DND-41 (cell line): Measurements from ENCODE around the gene MYO16.

Experiments used
- ATAC-seq: fragments of 200-7000 bp; cut with Tn5 transposase; 3 replicates; pipeline ENCODE4 v1.9.1; 2021; ENCODE audit warnings: low read depth; ENCODE audit not compliant: insufficient read depth
- DNase-seq: peaks from one replicate; pipeline ENCODE4 v3.0.0-alpha.2; 2020
- H2AFZ ChIP-seq: 2 replicates; pipeline ENCODE4 v1.6.0; 2012; ENCODE audit warnings: low read depth, low read length
- H3K27ac ChIP-seq: 2 replicates; pipeline ENCODE4 v1.5.1; 2012; ENCODE audit warnings: low read length, inconsistent platforms
- H3K27me3 ChIP-seq: fragments of 200-600 bp; sonication (generic); 2 replicates; pipeline ENCODE4 v1.6.0; 2012; ENCODE audit warnings: low read length, mild to moderate bottlenecking, inconsistent platforms; ENCODE audit not compliant: insufficient read depth, poor library complexity
- H3K36me3 ChIP-seq: 2 replicates; pipeline ENCODE4 v1.5.1; 2012; ENCODE audit warnings: low read length, inconsistent platforms; ENCODE audit not compliant: insufficient read depth
- H3K4me1 ChIP-seq: 2 replicates; pipeline ENCODE4 v1.5.1; 2012; ENCODE audit warnings: mild to moderate bottlenecking, low read length; ENCODE audit not compliant: insufficient read depth
- H3K4me2 ChIP-seq: 2 replicates; pipeline ENCODE4 v1.6.0; 2012; ENCODE audit warnings: mild to moderate bottlenecking, moderate library complexity, low read length, inconsistent platforms; ENCODE audit not compliant: insufficient read depth
- H3K4me3 ChIP-seq, 2 experiments: fragments of 200-600 bp in 1 of 2; shearing (Covaris generic) in 1 of 2; 2 replicates each; pipeline ENCODE4 v1.5.1; 2012 to 2016; ENCODE audit warnings: inconsistent platforms in 2 of 2, low read length in 2 of 2, mild to moderate bottlenecking in 2 of 2, low read depth in 1 of 2, moderate library complexity in 1 of 2
- H3K79me2 ChIP-seq: 2 replicates; pipeline ENCODE4 v1.6.0; 2012; ENCODE audit warnings: low read length, inconsistent platforms; ENCODE audit not compliant: insufficient read depth
- H3K9ac ChIP-seq: 2 replicates; pipeline ENCODE4 v1.6.0; 2012; ENCODE audit warnings: low read depth, mild to moderate bottlenecking, inconsistent platforms, low read length, moderate library complexity
- H3K9me3 ChIP-seq: 2 replicates; pipeline ENCODE4 v1.5.1; 2012; ENCODE audit warnings: low read length, moderate library complexity, mild to moderate bottlenecking, inconsistent platforms; ENCODE audit not compliant: insufficient read depth, severe bottlenecking
- H4K20me1 ChIP-seq: 2 replicates; pipeline ENCODE4 v1.6.0; 2012; ENCODE audit warnings: low read length; ENCODE audit not compliant: insufficient read depth
- EZH2 ChIP-seq: IDR thresholded peaks from 3 replicates; pipeline ENCODE4 v1.6.1; 2012; ENCODE audit warnings: borderline replicate concordance, low read depth, mild to moderate bottlenecking, moderate library complexity, low read length, inconsistent platforms; ENCODE audit not compliant: severe bottlenecking
- TF ChIP-seq, protein P1 (sequence below): IDR thresholded peaks from 2 replicates; pipeline ENCODE4 v1.5.1; 2012; ENCODE audit warnings: borderline replicate concordance, low read length, moderate library complexity, mild to moderate bottlenecking; ENCODE audit not compliant: poor library complexity, severe bottlenecking; ENCODE audit errors: extremely low read depth

Gene MYO16

DNA sequence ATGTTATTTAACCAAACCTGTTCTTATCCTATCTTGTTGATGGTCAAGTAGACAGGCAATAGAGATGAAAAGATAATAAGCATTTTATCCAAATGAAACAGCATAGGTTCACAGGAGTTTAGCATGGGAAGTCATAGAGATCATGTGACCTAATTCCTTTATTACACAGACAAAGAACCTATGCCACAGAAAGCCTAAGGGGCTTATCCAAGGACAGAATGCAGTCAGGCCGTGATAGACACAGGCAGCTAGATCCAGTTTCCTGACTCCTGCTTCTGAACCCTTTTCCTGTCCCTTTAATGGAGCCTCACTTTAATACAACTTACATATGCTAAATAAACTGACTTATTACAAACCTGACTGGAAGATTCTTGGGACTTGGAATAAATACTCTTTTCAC lies 624.9 kb downstream of the MYO16 start:
- H3K4me2 ChIP-seq = no peak overlapping the region
- H2AFZ ChIP-seq = no peak overlapping the region

DNA sequence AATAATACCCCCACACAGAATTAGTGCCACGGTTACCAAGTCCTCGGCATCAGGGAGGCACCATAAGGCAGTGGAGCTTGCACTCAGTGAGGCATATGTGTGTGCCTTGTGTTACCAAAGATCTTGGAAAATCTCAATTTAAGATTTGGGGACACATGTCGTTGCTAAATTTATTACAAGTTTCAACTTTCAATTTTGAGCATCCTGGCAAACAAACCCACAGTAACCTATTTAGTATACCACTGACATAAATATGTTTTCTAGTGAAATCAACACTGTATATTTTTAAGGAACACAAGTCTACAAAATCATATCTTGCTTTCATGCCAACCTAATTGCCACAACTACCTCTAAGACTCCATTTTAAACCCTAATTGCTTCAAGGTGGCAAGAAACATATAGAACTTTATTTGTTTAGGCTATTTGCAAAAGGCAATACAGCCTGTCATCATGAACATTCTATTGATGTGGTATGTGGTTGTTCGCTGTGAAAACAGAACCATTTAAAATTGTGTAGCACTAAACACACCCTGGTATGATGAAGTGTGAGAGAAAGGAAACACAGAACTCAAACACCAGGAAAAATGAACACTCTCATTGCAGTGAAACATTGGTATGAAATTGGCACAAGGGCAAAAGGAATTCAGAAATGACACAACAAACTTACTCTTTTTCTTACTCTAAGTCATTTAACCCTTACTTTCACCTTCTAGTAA lies 625.9 kb downstream of the MYO16 start:
- no peak for DNase-seq
- H3K79me2 ChIP-seq = no peaks in the 10 kb centered on the region

More for the DNA sequence above, 624.9 kb downstream of the MYO16 start:
- no peaks in the 10 kb centered on the region for H3K27me3 ChIP-seq
- no peak for TF ChIP-seq EZH2
- TF ChIP-seq, protein P1, sequence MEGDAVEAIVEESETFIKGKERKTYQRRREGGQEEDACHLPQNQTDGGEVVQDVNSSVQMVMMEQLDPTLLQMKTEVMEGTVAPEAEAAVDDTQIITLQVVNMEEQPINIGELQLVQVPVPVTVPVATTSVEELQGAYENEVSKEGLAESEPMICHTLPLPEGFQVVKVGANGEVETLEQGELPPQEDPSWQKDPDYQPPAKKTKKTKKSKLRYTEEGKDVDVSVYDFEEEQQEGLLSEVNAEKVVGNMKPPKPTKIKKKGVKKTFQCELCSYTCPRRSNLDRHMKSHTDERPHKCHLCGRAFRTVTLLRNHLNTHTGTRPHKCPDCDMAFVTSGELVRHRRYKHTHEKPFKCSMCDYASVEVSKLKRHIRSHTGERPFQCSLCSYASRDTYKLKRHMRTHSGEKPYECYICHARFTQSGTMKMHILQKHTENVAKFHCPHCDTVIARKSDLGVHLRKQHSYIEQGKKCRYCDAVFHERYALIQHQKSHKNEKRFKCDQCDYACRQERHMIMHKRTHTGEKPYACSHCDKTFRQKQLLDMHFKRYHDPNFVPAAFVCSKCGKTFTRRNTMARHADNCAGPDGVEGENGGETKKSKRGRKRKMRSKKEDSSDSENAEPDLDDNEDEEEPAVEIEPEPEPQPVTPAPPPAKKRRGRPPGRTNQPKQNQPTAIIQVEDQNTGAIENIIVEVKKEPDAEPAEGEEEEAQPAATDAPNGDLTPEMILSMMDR = no peak
- H3K36me3 ChIP-seq = no peaks in the 10 kb centered on the region
- H3K79me2 ChIP-seq = no peaks in the 10 kb centered on the region
- H3K9me3 ChIP-seq = no peaks in the 10 kb centered on the region
- ATAC-seq (no peak), DNase-seq (no peak)
- no peak overlapping the region for H3K4me3 ChIP-seq
- H3K27ac ChIP-seq = no peak overlapping the region
- no peak overlapping the region for H3K9ac ChIP-seq
- no peaks in the 10 kb centered on the region for H4K20me1 ChIP-seq
- peaks cover 8% of the 10 kb centered on the region for H3K4me1 ChIP-seq

DNA sequence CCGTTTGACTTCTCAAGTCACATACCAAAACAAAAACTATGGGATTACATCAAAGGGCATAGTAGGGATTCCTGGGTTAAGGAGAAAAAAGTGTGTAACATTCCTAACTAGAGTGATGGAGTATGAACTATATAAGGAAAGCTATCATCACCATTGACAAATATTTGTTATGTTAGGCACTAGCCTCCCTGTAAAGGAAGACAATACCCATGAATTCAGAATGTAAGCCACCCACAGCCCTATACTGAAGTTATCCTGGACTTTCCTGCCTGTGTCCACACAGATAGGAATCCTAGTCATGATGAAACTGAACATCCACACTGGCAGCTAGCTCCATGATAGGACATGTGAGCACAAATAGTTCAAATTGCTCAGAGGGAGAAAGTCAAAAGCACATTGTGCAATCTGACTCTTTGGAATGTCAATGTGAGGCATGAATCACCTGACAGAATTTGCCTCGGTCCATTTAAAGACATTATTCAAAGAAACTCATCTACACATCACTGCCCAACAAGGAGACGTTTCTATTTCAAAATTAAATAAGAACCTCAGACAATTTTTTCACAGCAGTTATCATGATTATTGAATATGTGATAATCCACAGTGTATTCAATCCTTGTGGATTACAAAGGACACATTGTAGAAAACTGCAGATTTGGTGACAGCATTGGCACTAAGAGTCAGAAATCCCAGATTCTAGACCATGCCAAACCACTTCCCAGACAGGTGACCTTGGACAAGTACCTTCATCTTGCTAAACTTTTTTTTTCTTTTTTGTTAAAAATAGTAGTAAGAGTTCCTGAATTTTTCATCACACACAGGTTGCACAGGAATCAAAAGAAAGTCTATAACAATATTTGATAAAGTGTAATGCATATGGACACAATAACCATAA lies 627.7 kb downstream of the MYO16 start:
- Histone ChIP-seq H3K36me3 (no peaks in the 10 kb centered on the region), H2AFZ (no peak overlapping the region), H3K9me3 (no peaks in the 10 kb centered on the region), H3K9ac (no peak overlapping the region), H4K20me1 (no peaks in the 10 kb centered on the region), H3K4me2 (no peak overlapping the region), H3K27ac (no peak overlapping the region), H3K4me1 (peaks cover 8% of the 10 kb centered on the region), H3K27me3 (no peaks in the 10 kb centered on the region), H3K4me3 (no peak overlapping the region), H3K79me2 (no peaks in the 10 kb centered on the region)
- no peak for DNase-seq
- no peak for ATAC-seq
- TF ChIP-seq, protein P1 = no peak
- TF ChIP-seq EZH2 = no peak

More for the DNA sequence above, 625.9 kb downstream of the MYO16 start:
- peaks cover 8% of the 10 kb centered on the region for H3K4me1 ChIP-seq
- H3K4me3 ChIP-seq = no peak overlapping the region
- H3K9me3 ChIP-seq = no peaks in the 10 kb centered on the region
- H3K36me3 ChIP-seq = no peaks in the 10 kb centered on the region
- H2AFZ ChIP-seq = no peak overlapping the region
- peak; percentile 80 for ATAC-seq
- no peaks in the 10 kb centered on the region for H4K20me1 ChIP-seq
- TF ChIP-seq, protein P1 = no peak
- no peak overlapping the region for H3K9ac ChIP-seq
- no peaks in the 10 kb centered on the region for H3K27me3 ChIP-seq
- no peak overlapping the region for H3K27ac ChIP-seq
- H3K4me2 ChIP-seq = no peak overlapping the region
